DMS153 (cell line): Measurements from ENCODE around the gene VAV2.

Experiments
- DNase-seq: peaks from one replicate; lab custom pipeline; 2025; lab: John Stamatoyannopoulos, UW

The VAV2 gene

GRCh38 chr9:133739408-133740280 lies 252.5 kb downstream of the VAV2 start:
- no peak for DNase-seq

- no peak for DNase-seq
Observed at GRCh38 chr9:133738640-133739225, 253.4 kb downstream of the VAV2 start.

GRCh38 chr9:133737774-133738639 lies 254.1 kb downstream of the VAV2 start, which contains the start of gene SARDH:
Gene SARDH (minus strand): TSS chr9:133738352. CDS start chr9:133734173, 4,179 bp downstream.
- no peak for DNase-seq

- no peak for DNase-seq
Observed at GRCh38 chr9:133737071-133737773, 254.9 kb downstream of the VAV2 start.

- DNase-seq, result no peak
Observed at GRCh38 chr9:133735931-133736330, 256.2 kb downstream of the VAV2 start.

- no peak for DNase-seq
Observed at GRCh38 chr9:133735415-133735775, 256.7 kb downstream of the VAV2 start.

GRCh38 chr9:133734590-133735414 lies 257.3 kb downstream of the VAV2 start:
- no peak for DNase-seq

- DNase-seq, result no peak
Observed at GRCh38 chr9:133733796-133734533, 258.2 kb downstream of the VAV2 start.

GRCh38 chr9:133733421-133733795 lies 258.7 kb downstream of the VAV2 start:
- no peak for DNase-seq

- no peak for DNase-seq
Observed at GRCh38 chr9:133732639-133733408, 259.3 kb downstream of the VAV2 start.

- DNase-seq, result peak; percentile 84
Observed at GRCh38 chr9:133731876-133732638, 260.1 kb downstream of the VAV2 start.

GRCh38 chr9:133730994-133731715 lies 261.0 kb downstream of the VAV2 start:
- DNase-seq, result no peak

GRCh38 chr9:133729617-133730281 lies 262.4 kb downstream of the VAV2 start:
- no peak for DNase-seq

GRCh38 chr9:133728856-133729616 lies 263.1 kb downstream of the VAV2 start:
- no peak for DNase-seq

GRCh38 chr9:133727876-133728441 lies 264.2 kb downstream of the VAV2 start:
- DNase-seq, result no peak

GRCh38 chr9:133727277-133727875 lies 264.7 kb downstream of the VAV2 start:
- DNase-seq, result no peak
